Measurements from ENCODE around the gene CALML5.

- TF ChIP-seq, protein P1, sequence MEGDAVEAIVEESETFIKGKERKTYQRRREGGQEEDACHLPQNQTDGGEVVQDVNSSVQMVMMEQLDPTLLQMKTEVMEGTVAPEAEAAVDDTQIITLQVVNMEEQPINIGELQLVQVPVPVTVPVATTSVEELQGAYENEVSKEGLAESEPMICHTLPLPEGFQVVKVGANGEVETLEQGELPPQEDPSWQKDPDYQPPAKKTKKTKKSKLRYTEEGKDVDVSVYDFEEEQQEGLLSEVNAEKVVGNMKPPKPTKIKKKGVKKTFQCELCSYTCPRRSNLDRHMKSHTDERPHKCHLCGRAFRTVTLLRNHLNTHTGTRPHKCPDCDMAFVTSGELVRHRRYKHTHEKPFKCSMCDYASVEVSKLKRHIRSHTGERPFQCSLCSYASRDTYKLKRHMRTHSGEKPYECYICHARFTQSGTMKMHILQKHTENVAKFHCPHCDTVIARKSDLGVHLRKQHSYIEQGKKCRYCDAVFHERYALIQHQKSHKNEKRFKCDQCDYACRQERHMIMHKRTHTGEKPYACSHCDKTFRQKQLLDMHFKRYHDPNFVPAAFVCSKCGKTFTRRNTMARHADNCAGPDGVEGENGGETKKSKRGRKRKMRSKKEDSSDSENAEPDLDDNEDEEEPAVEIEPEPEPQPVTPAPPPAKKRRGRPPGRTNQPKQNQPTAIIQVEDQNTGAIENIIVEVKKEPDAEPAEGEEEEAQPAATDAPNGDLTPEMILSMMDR (IDR thresholded peaks at IDR 0.05) = no peak
- TF ChIP-seq REST (IDR thresholded peaks at IDR 0.05; ENCODE audit: low read depth, low read length) (no peak), RFX5 (IDR thresholded peaks at IDR 0.05; ENCODE audit: low read length) (no peak), RAD21 (IDR thresholded peaks at IDR 0.05; ENCODE audit: low read length) (no peak), FOXM1 (IDR thresholded peaks at IDR 0.05; ENCODE audit: low read depth) (no peak), TCF12 (IDR thresholded peaks at IDR 0.05) (no peak), YY1 (IDR thresholded peaks at IDR 0.05; ENCODE audit: low read depth) (no peak), RXRA (IDR thresholded peaks at IDR 0.05; ENCODE audit: borderline replicate concordance, low read depth) (no peak), EP300 (IDR thresholded peaks at IDR 0.05; ENCODE audit: borderline replicate concordance in 1 of 2, low read depth in 1 of 2, low read length in 1 of 2) (no peak), JUND (IDR thresholded peaks at IDR 0.05) (no peak)
Measured at GRCh38 chr10:5509691-5510090, 10.3 kb upstream of the CALML5 start.

Measured in SK-N-SH (cell line).